ENCODE results near the gene ANKS1A.
"Not testable (repeated sequence)": the region's sequence is repeated elsewhere in the genome, so short reads cannot be mapped to it uniquely, and the experiment has no call there.

The ANKS1A gene, protein sequence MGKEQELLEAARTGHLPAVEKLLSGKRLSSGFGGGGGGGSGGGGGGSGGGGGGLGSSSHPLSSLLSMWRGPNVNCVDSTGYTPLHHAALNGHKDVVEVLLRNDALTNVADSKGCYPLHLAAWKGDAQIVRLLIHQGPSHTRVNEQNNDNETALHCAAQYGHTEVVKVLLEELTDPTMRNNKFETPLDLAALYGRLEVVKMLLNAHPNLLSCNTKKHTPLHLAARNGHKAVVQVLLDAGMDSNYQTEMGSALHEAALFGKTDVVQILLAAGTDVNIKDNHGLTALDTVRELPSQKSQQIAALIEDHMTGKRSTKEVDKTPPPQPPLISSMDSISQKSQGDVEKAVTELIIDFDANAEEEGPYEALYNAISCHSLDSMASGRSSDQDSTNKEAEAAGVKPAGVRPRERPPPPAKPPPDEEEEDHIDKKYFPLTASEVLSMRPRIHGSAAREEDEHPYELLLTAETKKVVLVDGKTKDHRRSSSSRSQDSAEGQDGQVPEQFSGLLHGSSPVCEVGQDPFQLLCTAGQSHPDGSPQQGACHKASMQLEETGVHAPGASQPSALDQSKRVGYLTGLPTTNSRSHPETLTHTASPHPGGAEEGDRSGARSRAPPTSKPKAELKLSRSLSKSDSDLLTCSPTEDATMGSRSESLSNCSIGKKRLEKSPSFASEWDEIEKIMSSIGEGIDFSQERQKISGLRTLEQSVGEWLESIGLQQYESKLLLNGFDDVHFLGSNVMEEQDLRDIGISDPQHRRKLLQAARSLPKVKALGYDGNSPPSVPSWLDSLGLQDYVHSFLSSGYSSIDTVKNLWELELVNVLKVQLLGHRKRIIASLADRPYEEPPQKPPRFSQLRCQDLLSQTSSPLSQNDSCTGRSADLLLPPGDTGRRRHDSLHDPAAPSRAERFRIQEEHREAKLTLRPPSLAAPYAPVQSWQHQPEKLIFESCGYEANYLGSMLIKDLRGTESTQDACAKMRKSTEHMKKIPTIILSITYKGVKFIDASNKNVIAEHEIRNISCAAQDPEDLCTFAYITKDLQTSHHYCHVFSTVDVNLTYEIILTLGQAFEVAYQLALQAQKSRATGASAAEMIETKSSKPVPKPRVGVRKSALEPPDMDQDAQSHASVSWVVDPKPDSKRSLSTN

DNA sequence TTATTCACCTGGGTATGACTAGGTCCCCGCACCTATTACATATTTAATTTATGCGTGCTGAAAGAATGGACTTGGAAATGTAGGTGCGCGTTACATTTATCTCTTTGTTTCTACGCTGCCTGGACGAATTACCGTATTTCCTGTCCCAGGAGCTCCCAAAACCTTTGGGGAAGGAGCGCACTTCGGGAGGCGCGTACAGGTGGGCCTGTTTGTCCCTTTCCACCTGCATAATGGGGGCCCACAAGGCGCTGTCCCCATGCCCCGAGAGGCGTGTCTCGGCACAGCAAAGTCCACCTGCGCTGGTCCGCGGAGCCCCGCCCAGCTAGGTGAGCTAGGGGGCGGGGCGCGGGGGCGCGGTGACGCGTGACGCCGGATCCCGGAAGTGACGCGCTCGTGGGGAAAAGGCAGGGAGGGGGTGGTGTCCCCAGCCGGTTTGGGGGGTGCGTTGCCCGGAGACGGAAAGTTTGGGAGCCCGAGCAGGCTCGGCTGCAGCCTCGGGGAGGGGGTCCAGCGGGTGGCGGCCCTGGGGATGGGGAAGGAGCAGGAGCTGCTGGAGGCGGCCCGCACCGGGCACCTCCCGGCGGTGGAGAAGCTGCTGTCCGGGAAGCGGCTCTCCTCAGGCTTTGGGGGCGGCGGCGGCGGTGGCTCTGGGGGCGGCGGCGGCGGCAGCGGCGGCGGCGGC is at the start of gene ANKS1A:
Gene ANKS1A (plus strand): TSS at position 382 of the 682 bp plus-strand sequence. CDS start 148 bp downstream, at position 530.
- peak; percentile 91 for DNase-seq

DNA sequence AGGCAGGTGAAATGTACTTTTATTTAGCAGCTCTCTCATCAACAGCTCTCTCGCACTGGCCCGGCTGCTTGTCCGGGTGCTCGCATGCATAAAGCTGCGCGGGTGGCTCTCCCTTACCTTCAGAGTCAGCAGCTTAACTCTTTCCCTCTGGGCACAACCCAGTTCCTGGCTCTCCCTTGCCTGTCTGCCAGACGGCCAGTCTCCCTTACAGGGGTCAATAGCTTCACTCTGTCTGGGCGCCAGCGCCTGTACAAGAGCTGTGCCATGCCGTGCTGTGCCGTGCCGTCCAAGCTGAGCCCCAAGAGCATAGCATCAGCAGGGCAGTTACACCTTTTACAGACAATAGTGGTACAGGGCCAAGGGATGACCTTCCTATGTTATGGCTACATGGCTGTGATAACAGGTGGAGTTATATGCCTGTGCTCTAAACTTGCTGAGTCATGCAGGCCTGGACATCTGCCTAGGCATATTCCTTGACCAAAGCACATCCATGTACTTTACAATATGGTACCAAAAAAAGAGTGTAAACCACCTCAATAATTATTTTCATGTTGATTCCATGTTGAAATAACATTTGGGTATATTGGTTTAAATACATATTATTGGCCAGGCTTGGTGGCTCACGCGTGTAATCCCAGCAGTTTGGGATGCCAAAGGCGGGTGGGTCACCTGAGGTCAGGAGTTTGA is 49.2 kb upstream of the ANKS1A start:
- no peak for DNase-seq

DNA sequence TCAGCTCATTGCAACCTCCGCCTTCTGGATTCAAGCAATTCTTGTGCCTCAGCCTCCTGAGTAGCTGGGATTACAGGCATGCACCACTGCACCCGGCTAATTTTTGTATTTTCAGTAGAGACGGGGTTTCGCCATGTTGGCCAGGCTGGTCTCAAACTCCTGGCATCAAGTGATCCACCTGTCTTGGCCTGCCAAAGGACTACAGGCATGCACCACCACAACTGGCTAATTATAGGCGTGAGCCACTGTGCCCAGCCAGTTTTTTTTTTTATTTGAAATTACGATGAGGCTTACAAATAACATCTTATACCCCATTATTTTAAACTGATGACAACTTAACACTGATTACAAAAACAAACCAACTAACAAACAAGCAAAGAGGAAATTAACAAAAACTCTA is 40.0 kb upstream of the ANKS1A start:
- DNase-seq = not testable (repeated sequence)

DNA sequence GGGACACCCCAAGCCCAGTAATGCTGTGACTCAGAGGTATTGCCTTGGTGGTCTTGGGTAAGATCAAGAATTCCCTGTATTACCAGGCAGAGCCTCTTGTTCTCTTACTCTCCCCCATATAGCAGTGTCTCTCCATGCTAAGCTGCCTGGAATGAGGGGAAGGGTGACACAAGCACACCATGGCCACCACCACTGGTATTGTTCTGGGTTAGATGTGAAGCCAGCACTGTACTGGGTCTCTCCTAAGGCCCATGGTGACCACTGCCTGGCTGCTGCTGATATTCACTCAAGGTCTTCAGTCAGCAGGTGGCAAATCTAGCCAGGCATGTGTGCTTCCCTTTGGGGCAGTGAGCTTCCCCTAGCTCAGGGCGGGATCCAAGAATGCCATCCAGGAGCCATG is 37.7 kb upstream of the ANKS1A start:
- DNase-seq = no peak

DNA sequence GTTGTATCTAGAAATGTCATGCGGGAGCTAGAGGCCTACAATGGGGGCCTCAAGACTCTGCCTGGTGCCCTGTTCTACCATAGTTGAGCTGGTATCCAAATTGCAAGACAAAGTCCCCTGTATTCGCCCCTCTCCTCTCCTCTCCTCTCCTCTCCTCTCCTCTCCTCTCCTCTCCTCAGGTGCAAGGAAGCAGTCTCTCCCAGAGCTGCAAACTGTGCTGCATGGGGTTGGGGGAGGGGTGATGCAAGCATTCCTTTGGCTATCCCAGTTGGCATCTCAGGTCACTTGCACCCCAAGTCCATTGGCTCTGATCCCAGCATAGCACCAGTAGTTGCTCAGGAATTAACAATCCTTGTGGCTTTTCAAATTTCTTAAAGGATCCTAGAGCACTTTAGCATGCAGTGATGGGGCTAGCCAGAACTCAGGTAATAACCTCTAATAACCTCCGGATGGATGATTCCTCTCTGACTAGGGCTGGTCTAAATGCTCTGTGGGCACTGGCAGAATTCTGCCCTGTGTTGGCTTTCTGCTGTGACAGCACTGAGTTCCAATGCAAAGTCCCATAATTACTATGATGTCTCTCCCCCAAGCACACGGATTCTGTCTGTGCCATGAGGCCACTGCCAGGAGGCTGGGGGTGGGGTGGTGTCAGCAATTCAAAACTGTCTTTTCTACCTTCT is 36.5 kb upstream of the ANKS1A start:
- no peak for DNase-seq

DNA sequence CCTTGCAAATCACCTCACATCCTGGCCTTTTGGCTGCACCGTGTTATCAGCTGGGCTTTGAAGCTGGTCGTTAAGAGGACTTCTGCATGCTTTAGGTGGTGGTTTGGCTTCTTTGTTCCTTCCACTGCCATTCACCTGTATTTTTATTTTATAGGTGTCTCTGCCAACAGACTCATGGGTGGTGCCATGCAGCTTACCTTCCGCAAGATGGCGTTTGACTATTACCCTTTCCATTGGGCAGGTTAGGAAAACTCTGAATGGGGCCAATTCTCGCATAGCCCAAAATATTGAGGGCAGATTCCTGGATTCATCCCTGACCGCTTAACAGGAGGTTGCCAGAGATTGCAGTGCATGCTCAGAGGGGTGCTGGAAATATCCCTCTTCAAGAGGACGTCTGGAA is 33.6 kb upstream of the ANKS1A start:
- DNase-seq = no peak

DNA sequence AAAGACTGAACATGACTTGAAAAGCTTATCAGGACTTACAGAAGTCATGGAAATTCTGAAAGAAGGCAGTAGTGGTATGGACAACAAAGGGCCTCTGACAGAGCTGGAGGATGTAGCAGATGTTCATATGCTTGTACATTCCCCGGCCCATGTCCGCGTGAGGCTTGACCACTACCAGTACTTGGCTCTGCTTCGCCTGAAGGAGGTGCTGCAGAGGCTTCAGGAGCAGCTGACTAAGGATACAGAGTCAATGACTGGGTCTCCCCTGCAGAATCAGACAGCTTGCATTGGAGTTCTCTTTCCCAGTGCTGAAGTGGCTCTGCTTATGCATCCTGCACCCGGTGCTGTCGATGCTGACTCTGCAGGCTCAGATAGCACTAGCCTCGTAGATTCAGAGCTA is 30.4 kb upstream of the ANKS1A start:
- DNase-seq = no peak

DNA sequence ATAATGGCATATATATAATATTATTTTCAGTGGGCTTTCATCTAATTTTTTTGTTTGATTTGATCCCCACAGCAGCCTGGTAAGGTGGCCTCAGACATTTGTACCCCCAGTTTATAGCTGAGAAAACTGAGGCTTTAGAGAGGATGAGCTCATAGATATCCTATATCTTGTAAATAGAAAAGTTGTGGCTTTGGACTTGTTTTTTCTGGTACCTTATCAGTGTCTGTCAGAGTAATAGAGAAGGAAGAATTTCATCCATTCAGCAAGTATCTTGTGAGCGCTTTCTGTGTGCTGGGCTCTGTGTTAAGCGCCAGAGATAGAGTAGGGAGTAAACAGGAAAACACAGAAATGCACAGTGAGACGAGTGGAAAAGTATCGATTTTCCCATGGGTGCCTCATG is 29.1 kb upstream of the ANKS1A start:
- no peak for DNase-seq

DNA sequence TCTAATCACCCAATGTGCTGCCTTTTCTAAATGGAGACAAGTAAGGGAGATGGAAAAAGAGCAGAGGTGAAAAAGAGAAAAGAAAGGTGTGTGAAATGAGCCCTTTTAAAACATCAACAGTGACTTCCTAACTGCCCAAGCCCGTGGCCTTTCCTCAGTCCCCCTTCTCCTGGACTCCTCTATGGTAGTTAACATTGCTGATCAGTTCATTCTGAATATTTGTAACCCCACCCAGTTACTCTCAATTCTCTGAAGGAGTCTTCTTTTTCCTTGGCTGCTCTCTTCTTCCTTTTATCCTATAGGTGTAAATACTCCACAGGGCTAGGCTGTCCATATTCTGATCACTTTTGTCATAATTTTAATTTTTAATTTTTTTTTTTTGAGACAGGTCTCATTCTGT is 28.3 kb upstream of the ANKS1A start:
- no peak for DNase-seq

DNA sequence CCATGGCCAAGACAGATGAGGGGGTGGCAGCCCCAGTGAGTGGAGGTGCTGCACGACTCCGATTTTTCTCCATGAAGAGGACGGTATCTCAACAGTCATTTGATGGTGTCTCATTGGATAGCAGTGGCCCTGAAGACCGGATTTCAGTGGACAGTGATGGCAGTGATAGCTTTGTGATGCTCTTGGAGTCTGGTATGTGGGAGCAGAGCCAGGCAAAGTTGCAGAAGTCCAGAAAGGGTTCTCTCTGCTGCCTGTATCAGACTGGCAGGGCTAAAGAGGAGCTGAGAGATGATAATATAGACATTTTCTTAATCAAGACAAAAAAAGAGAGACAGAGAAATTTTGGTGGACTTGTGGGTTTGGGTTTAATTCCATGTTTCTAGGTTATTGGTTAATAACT is 25.0 kb upstream of the ANKS1A start:
- no peak for DNase-seq

DNA sequence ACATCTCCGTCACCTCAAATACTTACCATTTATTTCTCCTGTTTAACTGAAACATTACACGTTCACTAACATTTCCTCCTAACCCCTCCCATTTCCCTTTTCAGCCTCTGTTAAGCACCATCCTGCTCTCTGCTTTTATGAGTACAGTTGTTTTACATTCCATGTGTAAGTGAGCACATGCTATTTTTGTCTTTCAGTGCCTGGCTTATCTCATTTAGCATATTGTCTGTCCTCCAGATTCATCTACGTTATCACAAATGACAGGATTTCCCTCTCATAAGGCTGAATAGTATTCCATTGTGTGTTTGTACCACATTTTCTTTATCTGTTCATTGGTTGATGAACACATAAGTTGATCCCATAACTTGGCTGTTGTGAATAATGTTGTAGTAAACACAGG is 23.9 kb upstream of the ANKS1A start:
- DNase-seq = no peak

DNA sequence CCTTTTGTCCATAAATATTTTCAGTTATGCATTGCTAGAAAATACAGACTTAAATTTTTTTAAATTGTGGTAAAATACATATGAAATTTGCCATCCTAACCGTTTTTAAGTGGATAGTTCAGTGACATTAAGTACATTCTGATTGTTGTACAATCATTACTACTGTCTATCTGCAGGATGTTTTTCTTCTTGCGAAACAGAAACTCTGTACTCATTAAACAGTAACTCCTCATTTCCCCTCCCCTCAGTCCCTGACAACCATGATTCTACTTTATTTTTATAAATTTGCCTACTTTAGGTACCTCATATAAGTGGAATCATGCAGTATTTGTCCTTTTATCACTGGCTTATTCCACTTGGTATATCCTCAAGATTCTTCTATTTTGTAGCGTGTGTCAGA is 22.5 kb upstream of the ANKS1A start:
- DNase-seq = no peak

DNA sequence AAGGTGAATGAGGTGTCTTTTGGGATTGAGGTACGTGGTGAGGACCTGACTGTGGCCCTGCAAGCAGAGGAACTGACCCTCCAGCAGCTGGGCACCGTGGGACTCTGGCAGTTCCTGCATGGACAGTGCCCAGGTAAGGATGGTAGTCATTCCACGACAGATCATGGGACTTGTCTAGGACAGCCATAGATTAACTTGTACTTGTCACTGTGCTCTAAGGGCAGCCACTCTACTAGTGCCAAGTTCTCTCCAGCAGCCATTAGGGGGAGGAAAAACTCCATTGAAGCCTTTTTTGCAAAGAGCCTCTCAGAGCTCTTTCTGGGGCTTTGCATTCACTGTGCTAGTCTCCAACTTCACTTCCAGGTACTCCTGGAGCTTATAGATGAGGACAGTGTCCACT is 21.6 kb upstream of the ANKS1A start:
- no peak for DNase-seq

DNA sequence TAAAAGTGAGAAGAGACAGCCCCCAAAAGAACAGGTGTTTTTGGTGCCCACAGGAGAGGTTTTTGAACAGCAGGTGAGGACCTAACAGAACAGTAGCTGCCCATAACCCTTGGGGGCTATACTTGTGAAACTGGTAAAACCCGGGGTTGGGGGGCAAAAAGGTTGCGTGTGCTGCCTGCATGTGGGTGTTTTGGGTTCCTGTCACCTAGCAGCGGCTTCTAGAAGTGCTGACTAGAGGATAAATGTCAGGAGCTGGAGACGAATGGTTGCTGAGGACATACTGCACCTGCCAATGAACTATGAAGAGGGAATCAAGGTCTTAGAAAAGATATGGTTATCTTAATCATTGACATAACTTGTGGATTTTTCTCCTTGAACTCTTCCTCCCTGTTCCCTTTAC is 17.2 kb upstream of the ANKS1A start:
- DNase-seq = no peak

DNA sequence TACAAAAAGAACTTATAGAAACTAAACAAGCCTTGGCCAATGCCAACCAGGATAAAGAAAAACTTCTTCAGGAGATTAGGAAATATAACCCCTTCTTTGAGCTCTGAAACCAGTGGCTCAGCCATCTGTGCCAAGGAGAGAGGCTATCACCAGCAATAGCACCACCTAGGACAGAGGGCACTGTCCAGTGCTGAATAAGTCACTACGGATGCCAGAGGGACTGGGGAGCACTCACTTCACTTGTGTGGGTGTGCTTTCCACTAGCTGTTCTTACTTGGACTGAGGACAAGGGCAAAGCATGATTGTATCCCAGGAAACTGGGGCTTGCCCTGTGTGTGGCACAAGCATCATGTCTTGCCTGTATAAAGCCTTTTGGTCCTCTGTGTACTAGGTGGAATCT is 16.7 kb upstream of the ANKS1A start:
- no peak for DNase-seq

DNA sequence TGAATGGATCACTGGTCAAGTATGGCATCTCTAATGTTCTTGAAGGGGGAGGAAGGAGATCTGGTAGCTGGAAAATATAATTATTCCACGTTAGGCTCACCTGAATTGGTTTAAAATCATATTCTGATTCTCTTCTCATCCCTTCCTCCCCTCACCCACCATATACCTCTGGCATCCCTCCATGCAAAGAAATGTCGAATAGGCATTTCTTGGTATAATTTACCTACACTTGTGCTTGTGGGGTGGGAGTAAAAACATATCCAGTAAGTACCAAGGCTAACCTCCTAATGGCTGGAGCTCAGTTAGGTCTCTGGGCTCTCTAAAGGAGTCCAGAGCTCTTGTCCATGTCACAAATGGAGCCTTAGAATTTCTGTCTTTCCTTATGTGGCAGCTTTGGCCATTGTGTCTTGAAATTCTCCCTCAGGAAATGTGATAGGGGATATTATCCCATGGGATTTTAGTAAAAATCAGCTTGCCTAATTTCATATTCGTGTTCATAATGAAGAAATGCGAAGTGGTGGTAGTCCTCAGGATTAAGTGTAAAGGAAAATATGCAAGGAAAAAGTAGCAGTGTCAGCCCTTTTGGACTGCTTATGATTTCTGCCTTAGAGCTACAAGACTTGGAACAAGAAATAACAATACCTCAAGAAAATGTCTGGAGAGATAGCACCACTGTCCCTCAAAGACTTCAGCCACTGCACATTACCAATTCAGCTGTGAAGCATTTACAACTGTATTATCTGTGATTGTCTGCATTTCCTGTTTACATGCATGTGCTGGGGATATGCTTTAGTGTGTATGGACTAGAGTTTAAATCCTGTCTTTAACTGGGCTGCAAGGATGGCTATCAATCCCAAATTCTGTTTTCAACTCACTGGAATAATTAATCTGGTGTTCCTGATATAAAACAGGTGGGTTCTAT is 13.5 kb upstream of the ANKS1A start:
- DNase-seq = no peak

DNA sequence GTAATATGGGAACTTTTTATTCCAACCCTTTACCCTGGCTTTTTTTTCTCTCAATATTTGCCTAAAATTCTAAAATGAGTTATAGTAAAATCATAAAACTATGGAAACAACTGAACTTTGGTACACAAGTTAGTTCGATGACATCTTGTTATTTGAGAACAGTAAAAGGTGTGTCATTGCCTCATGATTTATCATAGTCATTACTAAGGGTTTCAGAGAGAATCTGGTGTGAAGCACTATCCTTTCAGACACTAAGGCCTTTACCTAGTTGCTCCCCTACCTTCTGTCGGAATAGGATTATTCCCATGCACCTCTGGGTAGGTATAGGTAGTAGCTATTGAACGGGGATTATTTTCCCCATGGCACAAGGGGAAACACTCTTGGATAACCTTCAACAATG is 12.6 kb upstream of the ANKS1A start:
- DNase-seq = no peak

DNA sequence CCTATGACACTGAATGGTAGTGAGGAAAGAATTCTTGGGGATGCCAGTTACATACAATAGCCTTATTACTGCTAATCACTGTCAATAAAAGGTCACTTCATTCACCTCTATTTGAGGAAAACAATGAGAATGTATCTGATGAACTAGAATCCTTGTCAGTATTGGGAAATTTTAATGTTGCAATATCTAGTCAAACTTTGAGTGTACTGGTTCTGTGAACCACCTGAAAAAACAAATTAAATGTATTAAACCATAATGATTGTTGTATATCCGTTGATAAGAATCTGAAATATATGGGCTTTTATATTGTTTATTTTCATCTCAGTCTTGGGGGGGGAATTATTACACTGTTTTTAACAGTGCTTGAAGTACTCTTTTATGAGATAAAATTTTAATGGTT is 11.8 kb upstream of the ANKS1A start:
- DNase-seq = no peak

DNA sequence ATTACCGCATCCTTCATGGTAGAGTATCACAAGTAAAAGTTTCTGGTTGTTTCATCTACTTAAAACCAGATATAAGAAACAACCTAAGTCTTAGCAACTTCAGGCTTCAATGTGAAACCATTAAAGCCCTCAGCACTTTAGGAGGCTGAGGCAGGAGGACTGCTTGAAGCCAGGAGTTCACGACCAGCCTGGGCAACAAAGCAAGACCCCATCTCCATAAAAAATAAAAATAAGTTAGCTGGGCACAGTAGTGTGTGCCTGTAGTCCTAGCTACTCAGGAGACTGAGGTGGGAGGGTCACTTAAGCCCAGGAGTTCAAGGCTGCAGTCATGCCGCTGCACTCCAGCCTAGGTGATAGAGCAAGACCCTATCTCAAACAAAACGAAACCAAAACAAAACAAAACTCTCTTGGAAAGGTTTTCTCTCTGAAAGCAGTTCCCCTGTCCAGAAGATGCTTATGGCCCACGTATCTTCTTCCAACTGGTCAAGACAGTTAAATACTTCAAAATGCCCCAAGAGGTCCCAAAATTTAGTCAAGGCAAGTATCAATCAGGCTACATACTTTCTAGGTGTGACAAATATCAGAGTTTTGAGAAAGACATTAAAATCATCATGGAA is 11.1 kb upstream of the ANKS1A start:
- DNase-seq = no peak

DNA sequence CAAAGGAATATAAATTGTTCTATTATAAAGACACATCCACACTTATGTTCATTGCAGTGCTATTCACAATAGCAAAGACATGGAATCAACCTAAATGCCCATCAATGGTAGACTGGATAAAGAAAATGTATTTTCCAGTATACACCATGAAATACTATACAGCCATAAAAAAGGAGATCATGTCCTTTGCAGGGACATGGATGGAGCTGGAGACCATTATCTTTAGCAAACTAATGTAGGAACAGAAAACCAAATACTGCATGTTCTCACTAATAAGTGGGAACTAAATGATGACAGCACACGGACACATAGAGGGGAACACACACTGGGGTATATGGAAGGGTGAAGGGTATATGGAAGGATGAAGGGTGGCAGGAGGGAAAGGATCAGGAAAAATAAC is 5.0 kb upstream of the ANKS1A start:
- DNase-seq = not testable (repeated sequence)

Data from activated CD4-positive, CD25-positive, alpha-beta regulatory T cell treated with anti-CD3 and anti-CD28 coated beads, Interleukin-2, amount 50 U/mL, for 72 hours (primary cell).